Astrocyte of the cerebellum (primary cell): ENCODE results near the gene CLVS2.

Experiments
- DNase-seq: peaks from one replicate; pipeline ENCODE4 v3.0.0-alpha.2; 2011; ENCODE audit warnings: low read depth
- H3K4me3 ChIP-seq: 2 replicates; pipeline ENCODE4 v1.5.1; 2011; ENCODE audit warnings: mild to moderate bottlenecking, low read depth, low read length, moderate library complexity
- CTCF ChIP-seq: IDR thresholded peaks from 2 replicates; pipeline ENCODE4 v1.5.1; 2012; ENCODE audit warnings: low read length, low read depth, moderate library complexity, mild to moderate bottlenecking; ENCODE audit errors: missing control alignments
- in situ Hi-C: cut with HindIII; loops from 2 replicates; pipeline ENCODE4 v1.10.0; 2017; ENCODE audit warnings: low sequenced_read_pairs

Gene CLVS2

GRCh38 chr6:123000244-123000770 is 4.3 kb downstream of the CLVS2 start:
- no peak overlapping the region for H3K4me3 ChIP-seq
- no peak for TF ChIP-seq CTCF
- in situ Hi-C loops: no loop called here
- no peak for DNase-seq

GRCh38 chr6:123001540-123001939 is 5.5 kb downstream of the CLVS2 start:
- in situ Hi-C loops: no loop called here
- TF ChIP-seq CTCF: no peak

GRCh38 chr6:123007885-123008284 is 11.8 kb downstream of the CLVS2 start:
- no peak for TF ChIP-seq CTCF
- no peak overlapping the region for H3K4me3 ChIP-seq
- in situ Hi-C loops: no loop called here
- no peak for DNase-seq

More at GRCh38 chr6:123001540-123001939, 5.5 kb downstream of the CLVS2 start:
- no peak for DNase-seq
- H3K4me3 ChIP-seq: no peak overlapping the region

- in situ Hi-C loops: no loop called here
- no peak overlapping the region for H3K4me3 ChIP-seq
- no peak for TF ChIP-seq CTCF
- DNase-seq: no peak
Observed at GRCh38 chr6:123009059-123009458, 13.0 kb downstream of the CLVS2 start.

- no peak overlapping the region for H3K4me3 ChIP-seq
- no peak for TF ChIP-seq CTCF
- no peak for DNase-seq
- in situ Hi-C loops: no loop called here
Observed at GRCh38 chr6:123014835-123015234, 18.8 kb downstream of the CLVS2 start.

GRCh38 chr6:123016431-123017103 is 20.5 kb downstream of the CLVS2 start:
- H3K4me3 ChIP-seq: no peak overlapping the region
- in situ Hi-C loops: no loop called here
- TF ChIP-seq CTCF: no peak
- DNase-seq: no peak
